ENCODE results near the gene FNDC3B.
A peak's percentile ranks its signal among the peaks of the same experiment; 100 is the strongest.

FNDC3B gene

GRCh38 chr3:172074586-172074985, 35.2 kb downstream of the FNDC3B start:
- Histone ChIP-seq H3K79me2 (ENCODE audit: control insufficient read depth, insufficient read depth, low read length, unreplicated experiment) (peaks cover 98% of the 10 kb centered on the region), H2AFZ (ENCODE audit: low read length, unreplicated experiment) (no peak overlapping the region), H3K27me3 (ENCODE audit: insufficient read depth, low read length) (no peaks in the 10 kb centered on the region), H3K4me3 (ENCODE audit: low read depth, low read length) (peak overlapping the region; percentile 7; the same call in 1 of the 2 replicates), H3K27ac (ENCODE audit: low read depth, low read length) (peak overlapping the region; percentile 54), H3K36me3 (ENCODE audit: insufficient read depth, low read length) (peaks cover 36% of the 10 kb centered on the region; the same call in 1 of the 2 replicates), H3K4me1 (ENCODE audit: control insufficient read depth, insufficient read depth, low read length, unreplicated experiment) (peaks cover 51% of the 10 kb centered on the region)

DNA sequence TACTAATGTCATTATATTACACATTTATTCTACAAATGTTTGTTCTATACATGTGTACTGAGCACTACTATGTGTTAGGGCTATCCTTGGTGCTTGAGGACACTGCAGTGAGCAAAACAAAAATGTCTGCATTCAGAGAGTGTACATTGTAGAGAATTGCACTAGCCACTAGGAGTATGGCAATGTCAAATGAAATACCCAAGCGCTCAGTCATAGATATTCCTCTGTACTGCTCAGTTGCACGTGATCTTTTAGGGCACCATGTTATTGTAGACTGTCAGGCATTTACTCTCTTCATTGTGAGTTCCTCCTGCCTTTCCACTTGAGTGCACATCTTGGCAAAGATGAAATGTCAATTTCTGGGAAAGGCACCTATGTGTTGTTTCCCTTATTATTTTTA, 36.8 kb downstream of the FNDC3B start:
- H3K79me2 ChIP-seq (ENCODE audit: control insufficient read depth, insufficient read depth, low read length, unreplicated experiment), result peaks cover 98% of the 10 kb centered on the region
- no peak overlapping the region for H3K4me3 ChIP-seq (ENCODE audit: low read depth, low read length)
- H3K36me3 ChIP-seq (ENCODE audit: insufficient read depth, low read length), result peaks cover 36% of the 10 kb centered on the region; the same call in 1 of the 2 replicates
- no peak overlapping the region for H3K27ac ChIP-seq (ENCODE audit: low read depth, low read length)
- H3K4me1 ChIP-seq (ENCODE audit: control insufficient read depth, insufficient read depth, low read length, unreplicated experiment), result peaks cover 44% of the 10 kb centered on the region
- no peak overlapping the region for H2AFZ ChIP-seq (ENCODE audit: low read length, unreplicated experiment)
- no peaks in the 10 kb centered on the region for H3K27me3 ChIP-seq (ENCODE audit: insufficient read depth, low read length)

DNA sequence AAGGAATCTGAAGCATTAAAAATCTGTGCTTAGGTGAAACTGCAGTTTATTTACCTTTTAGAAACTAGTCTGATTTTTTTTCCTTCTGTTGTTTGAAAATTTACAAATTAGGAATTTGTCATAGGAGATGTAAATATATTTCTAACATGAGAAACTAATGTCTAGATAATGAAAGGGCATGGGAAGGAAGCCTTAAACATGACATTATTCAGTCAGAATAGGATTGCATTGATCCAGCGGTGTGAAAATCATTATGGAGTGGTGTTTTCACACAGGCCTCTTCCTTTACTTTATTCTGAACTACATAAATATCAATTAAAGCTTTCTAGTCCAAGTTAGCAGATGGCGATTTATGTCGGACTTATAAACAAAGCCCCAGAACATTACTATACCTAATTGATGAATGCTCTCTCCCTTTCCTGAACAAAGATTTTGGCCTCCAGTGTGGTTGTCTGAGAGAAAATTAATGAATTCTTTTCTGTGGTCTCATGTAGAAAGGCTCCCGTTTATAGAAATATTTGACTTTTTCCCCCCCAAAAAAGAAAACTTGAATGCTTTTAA, 37.9 kb downstream of the FNDC3B start:
- peaks cover 45% of the 10 kb centered on the region for H3K36me3 ChIP-seq (ENCODE audit: insufficient read depth, low read length)
- peaks cover 49% of the 10 kb centered on the region for H3K4me1 ChIP-seq (ENCODE audit: control insufficient read depth, insufficient read depth, low read length, unreplicated experiment)
- no peaks in the 10 kb centered on the region for H3K27me3 ChIP-seq (ENCODE audit: insufficient read depth, low read length)
- no peak overlapping the region for H2AFZ ChIP-seq (ENCODE audit: low read length, unreplicated experiment)
- no peak overlapping the region for H3K4me3 ChIP-seq (ENCODE audit: low read depth, low read length)
- H3K79me2 ChIP-seq (ENCODE audit: control insufficient read depth, insufficient read depth, low read length, unreplicated experiment), result peaks cover 99% of the 10 kb centered on the region
- no peak overlapping the region for H3K27ac ChIP-seq (ENCODE audit: low read depth, low read length)

- H3K27ac ChIP-seq (ENCODE audit: low read depth, low read length), result no peak overlapping the region
- H3K4me1 ChIP-seq (ENCODE audit: control insufficient read depth, insufficient read depth, low read length, unreplicated experiment), result peaks cover 53% of the 10 kb centered on the region
- peaks cover 99% of the 10 kb centered on the region for H3K79me2 ChIP-seq (ENCODE audit: control insufficient read depth, insufficient read depth, low read length, unreplicated experiment)
- peaks cover 42% of the 10 kb centered on the region for H3K36me3 ChIP-seq (ENCODE audit: insufficient read depth, low read length)
- no peak overlapping the region for H2AFZ ChIP-seq (ENCODE audit: low read length, unreplicated experiment)
- no peak overlapping the region for H3K4me3 ChIP-seq (ENCODE audit: low read depth, low read length)
- H3K27me3 ChIP-seq (ENCODE audit: insufficient read depth, low read length), result no peaks in the 10 kb centered on the region
Measured at GRCh38 chr3:172078244-172078643, 38.9 kb downstream of the FNDC3B start.

DNA sequence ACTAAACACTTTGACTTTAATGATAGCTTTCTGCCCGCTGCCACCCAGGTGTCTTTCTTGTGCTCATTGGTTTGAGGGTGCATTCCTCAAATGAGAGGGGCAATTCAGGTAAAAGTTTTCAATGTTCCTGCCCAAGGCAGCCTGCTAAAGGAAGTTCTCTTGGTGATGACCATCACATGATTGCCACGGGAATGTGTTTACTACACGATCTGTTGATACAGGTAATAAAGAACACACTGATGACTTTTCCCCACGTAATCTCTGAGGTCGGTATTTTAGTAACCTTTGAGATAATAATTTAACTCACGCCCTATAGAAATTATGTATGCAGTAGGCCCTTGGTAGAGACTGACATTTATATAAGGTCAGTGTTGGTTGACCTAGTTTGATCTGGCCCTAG, 39.3 kb downstream of the FNDC3B start:
- Histone ChIP-seq H3K4me1 (ENCODE audit: control insufficient read depth, insufficient read depth, low read length, unreplicated experiment) (peaks cover 51% of the 10 kb centered on the region), H3K36me3 (ENCODE audit: insufficient read depth, low read length) (peaks cover 46% of the 10 kb centered on the region), H2AFZ (ENCODE audit: low read length, unreplicated experiment) (no peak overlapping the region), H3K4me3 (ENCODE audit: low read depth, low read length) (no peak overlapping the region), H3K27me3 (ENCODE audit: insufficient read depth, low read length) (no peaks in the 10 kb centered on the region), H3K27ac (ENCODE audit: low read depth, low read length) (no peak overlapping the region), H3K79me2 (ENCODE audit: control insufficient read depth, insufficient read depth, low read length, unreplicated experiment) (peaks cover 99% of the 10 kb centered on the region)

DNA sequence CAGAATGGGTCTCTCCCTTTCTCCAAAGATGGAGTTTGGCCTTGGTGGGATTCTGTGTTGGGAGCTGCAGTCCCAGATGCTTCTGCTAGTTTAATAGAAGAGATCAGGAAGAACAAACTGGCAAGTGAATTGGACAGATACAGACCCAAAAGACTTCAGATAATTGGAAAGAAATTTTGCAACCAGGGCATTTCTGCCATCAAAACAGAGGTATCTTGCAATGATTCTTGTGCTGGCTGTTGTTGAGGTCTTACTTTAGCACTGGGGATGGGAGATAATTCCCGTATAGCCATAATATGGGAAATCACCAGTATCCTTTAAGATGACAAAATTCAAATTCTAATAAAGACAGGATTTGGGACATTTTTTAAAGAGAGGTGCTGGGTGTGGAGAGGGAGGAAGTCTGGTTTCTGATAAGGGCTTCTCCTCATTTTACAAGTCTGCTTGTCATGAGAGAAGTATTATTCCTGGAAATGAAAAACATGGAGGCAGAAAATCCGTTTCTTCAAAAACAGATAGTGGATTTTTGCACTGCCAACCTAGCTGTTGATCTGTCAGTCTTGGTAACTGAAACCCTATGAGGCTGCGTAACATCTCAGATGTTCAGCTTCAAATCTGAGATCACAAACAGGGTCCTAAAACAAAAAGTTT, 40.1 kb downstream of the FNDC3B start:
- H3K27ac ChIP-seq (ENCODE audit: low read depth, low read length), result no peak overlapping the region
- H3K27me3 ChIP-seq (ENCODE audit: insufficient read depth, low read length), result no peaks in the 10 kb centered on the region
- no peak overlapping the region for H2AFZ ChIP-seq (ENCODE audit: low read length, unreplicated experiment)
- H3K79me2 ChIP-seq (ENCODE audit: control insufficient read depth, insufficient read depth, low read length, unreplicated experiment), result peaks cover 99% of the 10 kb centered on the region
- peaks cover 45% of the 10 kb centered on the region for H3K4me1 ChIP-seq (ENCODE audit: control insufficient read depth, insufficient read depth, low read length, unreplicated experiment)
- no peak overlapping the region for H3K4me3 ChIP-seq (ENCODE audit: low read depth, low read length)
- H3K36me3 ChIP-seq (ENCODE audit: insufficient read depth, low read length), result peaks cover 43% of the 10 kb centered on the region

DNA sequence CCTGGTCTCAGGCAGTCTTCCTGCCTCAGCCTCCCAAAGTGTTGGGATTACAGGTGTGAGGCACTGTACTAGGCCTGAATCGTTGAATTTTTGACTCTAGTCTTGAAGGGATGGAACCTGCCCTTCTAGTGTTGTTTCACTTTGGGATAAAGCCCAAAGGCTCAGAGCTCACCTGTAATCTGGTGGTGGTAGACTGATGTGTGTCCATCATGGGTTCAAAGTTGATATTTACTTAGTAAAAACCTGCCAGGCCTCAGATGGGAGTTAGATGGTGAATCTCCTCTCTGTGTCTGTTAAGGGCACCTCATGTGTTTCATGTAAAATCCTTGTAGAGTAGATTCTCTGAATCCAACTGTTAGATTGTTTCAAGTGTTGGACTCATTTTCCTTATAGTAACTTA, 41.1 kb downstream of the FNDC3B start:
- Histone ChIP-seq H3K36me3 (ENCODE audit: insufficient read depth, low read length) (peaks cover 42% of the 10 kb centered on the region), H3K4me1 (ENCODE audit: control insufficient read depth, insufficient read depth, low read length, unreplicated experiment) (peaks cover 44% of the 10 kb centered on the region), H3K27me3 (ENCODE audit: insufficient read depth, low read length) (no peaks in the 10 kb centered on the region), H3K4me3 (ENCODE audit: low read depth, low read length) (no peak overlapping the region), H3K27ac (ENCODE audit: low read depth, low read length) (no peak overlapping the region), H3K79me2 (ENCODE audit: control insufficient read depth, insufficient read depth, low read length, unreplicated experiment) (peaks cover 99% of the 10 kb centered on the region), H2AFZ (ENCODE audit: low read length, unreplicated experiment) (no peak overlapping the region)

- no peak overlapping the region for H3K4me3 ChIP-seq (ENCODE audit: low read depth, low read length)
- H3K27me3 ChIP-seq (ENCODE audit: insufficient read depth, low read length), result no peaks in the 10 kb centered on the region
- H3K36me3 ChIP-seq (ENCODE audit: insufficient read depth, low read length), result peaks cover 39% of the 10 kb centered on the region
- no peak overlapping the region for H2AFZ ChIP-seq (ENCODE audit: low read length, unreplicated experiment)
- peaks cover 56% of the 10 kb centered on the region for H3K4me1 ChIP-seq (ENCODE audit: control insufficient read depth, insufficient read depth, low read length, unreplicated experiment)
- H3K79me2 ChIP-seq (ENCODE audit: control insufficient read depth, insufficient read depth, low read length, unreplicated experiment), result peaks cover 99% of the 10 kb centered on the region
- H3K27ac ChIP-seq (ENCODE audit: low read depth, low read length), result peak overlapping the region; percentile 37
Measured at GRCh38 chr3:172082269-172082668, 42.9 kb downstream of the FNDC3B start.

GRCh38 chr3:172082820-172083513, 43.6 kb downstream of the FNDC3B start:
- Histone ChIP-seq H3K4me3 (ENCODE audit: low read depth, low read length) (no peak overlapping the region), H3K36me3 (ENCODE audit: insufficient read depth, low read length) (peaks cover 35% of the 10 kb centered on the region), H3K27ac (ENCODE audit: low read depth, low read length) (peak overlapping the region; percentile 37), H3K27me3 (ENCODE audit: insufficient read depth, low read length) (no peaks in the 10 kb centered on the region), H2AFZ (ENCODE audit: low read length, unreplicated experiment) (no peak overlapping the region), H3K79me2 (ENCODE audit: control insufficient read depth, insufficient read depth, low read length, unreplicated experiment) (peaks cover 100% of the 10 kb centered on the region), H3K4me1 (ENCODE audit: control insufficient read depth, insufficient read depth, low read length, unreplicated experiment) (peaks cover 63% of the 10 kb centered on the region)

GRCh38 chr3:172083995-172084409, 44.6 kb downstream of the FNDC3B start:
- Histone ChIP-seq H3K36me3 (ENCODE audit: insufficient read depth, low read length) (peaks cover 27% of the 10 kb centered on the region), H3K79me2 (ENCODE audit: control insufficient read depth, insufficient read depth, low read length, unreplicated experiment) (peaks cover 99% of the 10 kb centered on the region), H3K4me1 (ENCODE audit: control insufficient read depth, insufficient read depth, low read length, unreplicated experiment) (peaks cover 67% of the 10 kb centered on the region), H3K27me3 (ENCODE audit: insufficient read depth, low read length) (no peaks in the 10 kb centered on the region), H3K4me3 (ENCODE audit: low read depth, low read length) (no peak overlapping the region), H3K27ac (ENCODE audit: low read depth, low read length) (no peak overlapping the region), H2AFZ (ENCODE audit: low read length, unreplicated experiment) (no peak overlapping the region)
